Ureter (tissue), 1 donor: Measurements from ENCODE around the gene CDYL. TPM values are rescaled to one million over a fixed set of nuclear protein-coding genes. Genes with fewer than 3 reads are reported as not detected.
A peak's percentile ranks its signal among the peaks of the same experiment; 100 is the strongest.

Source experiments
- DNase-seq: peaks from one replicate; pipeline ENCODE4 v3.0.0-alpha.2; 2020; ENCODE audit warnings: low spot score
- total RNA-seq: library from RNA; stranded (reverse); gene quantifications from one replicate; pipeline ENCODE4 v1.2.4, GENCODE V29; 2023
- donor health status: DM: yes; HTN: yes; CAD: no.

The CDYL gene
- total RNA-seq, 1 donor from 2014 or later, result 68.2 TPM

DNA sequence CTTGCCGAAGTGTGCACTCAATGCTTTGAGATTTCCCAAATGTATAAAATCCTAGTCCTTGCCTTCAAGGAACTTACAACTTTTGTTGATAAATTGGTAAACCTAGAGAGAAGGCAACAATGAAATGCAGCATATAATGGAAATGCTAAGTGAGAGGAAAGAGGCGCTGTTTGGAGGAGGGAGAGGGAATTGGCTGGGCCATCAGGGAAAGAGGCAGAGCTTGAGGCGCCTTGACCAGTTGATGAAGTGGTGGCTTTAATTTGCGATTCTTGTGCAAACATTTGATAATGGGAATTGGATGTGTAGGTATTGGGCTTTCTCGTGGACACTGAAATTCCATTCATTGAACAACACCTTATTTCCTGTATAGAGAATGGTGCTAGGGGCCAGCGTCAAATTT lies 1.9 kb upstream of the CDYL start:
- DNase-seq, result no peak

DNA sequence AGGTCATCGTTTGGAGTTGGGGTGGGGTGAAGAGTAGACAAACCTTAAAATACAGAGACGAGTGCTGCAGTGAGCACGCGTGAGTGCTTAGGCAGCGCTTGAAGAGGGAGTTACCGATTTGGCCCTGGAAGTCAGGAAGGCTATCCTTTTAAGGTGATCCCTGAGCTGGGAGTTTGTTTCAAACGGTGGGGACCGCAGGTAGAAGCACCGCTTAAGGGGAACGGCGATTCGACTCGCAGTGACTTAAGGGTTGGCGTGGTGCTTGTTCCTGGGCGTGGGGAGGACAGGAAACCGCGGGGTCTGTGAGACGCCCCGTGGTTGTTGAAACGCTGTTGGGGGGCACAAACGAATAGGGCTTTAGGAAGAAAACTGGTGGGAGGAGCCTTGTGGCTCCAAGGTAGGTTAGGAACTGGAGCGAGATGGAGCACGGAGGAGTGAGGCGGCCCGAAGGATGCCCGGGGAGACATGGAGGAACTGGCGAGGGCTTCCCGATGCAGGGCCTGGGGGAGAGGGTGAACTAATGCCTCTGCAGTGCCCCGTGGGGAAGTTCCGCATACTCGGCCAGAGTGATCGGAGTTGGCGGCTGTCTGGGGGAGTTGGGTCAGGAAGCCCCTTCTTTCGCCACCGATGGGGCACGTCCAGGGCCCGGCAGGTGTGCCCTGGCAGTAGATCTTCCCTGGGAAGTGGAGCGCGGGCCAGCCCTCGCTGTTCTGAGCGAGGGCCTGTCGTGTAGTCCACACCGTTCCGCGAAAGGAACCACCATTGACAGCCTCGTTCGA lies 1.3 kb upstream of the CDYL start:
- peak; percentile 54 for DNase-seq

GRCh38 chr6:4775494-4776130 lies 592 bp upstream of the CDYL start:
- DNase-seq, result peak; percentile 78

- DNase-seq, result peak; percentile 45
Measured at GRCh38 chr6:4776493-4777393, 539 bp downstream of the CDYL start.

GRCh38 chr6:4777394-4777935 lies 1.3 kb downstream of the CDYL start:
- DNase-seq, result no peak

- no peak for DNase-seq
Measured at GRCh38 chr6:4778086-4778485, 1.9 kb downstream of the CDYL start.

DNA sequence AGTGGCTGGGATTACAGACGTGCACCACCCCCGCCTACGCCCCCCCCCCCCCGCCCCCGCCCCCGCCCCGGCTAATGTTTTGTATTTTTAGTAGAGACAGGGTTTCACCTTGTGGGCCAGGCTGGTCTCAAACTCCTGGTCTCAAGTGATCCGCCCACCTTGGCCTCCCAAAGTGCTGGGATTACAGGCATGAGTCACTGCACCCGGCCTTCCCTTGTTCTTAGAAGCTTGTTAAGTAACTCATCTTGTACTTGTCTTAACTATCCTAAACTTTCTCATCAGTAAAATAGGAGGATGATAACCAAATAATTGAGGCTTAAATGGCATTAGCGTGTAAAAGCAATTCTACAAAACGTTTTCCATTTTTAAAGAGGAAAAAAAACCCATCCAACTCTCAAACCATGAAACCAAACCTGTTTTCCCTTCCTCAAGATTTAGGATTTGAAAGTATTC lies 4.2 kb downstream of the CDYL start:
- no peak for DNase-seq

- no peak for DNase-seq
Measured at GRCh38 chr6:4781426-4781825, 5.2 kb downstream of the CDYL start.

- no peak for DNase-seq
Measured at GRCh38 chr6:4781967-4782575, 5.9 kb downstream of the CDYL start.

DNA sequence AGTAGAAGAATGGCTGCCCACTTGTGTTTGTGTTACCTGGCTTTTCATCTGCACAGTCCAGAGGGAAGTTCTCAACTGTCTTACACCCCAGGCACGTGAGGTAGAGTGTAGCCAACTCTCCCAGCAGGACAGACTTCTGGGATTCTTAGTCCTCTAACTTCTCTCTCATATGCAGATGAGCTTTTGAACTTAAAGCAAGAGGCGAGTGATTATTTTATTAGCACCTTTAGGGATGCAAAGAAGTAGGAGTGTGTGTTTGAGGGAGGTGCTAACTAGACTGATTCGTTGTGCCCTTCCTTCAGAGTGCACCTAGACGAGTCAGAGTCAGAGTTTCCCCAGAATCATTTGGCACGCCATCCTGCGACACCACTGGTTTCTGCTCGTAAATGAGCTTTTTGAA lies 10.8 kb downstream of the CDYL start:
- no peak for DNase-seq

DNA sequence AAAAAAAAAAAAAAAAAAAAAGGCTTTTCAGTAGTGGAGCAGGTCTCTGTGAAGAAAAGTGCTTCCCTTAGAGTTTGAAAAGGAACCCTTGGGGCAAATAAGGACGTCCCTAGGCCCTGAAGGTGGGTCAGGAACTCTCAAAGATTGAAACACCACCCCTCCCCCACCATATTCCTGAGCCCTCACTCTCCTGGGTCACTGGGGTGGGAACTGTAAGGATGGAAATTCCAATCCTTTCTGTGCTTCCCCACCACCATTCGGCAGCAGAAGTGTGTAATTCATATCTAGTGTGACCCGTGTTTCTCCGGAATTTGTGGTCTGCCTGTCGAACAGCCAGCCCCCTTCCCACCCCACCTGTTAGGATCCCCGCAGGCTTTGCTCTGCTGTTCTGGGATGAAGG lies 12.3 kb downstream of the CDYL start:
- DNase-seq, result no peak

GRCh38 chr6:4788953-4789584 lies 12.9 kb downstream of the CDYL start:
- DNase-seq, result no peak

GRCh38 chr6:4790158-4790899 lies 14.1 kb downstream of the CDYL start:
- no peak for DNase-seq

DNA sequence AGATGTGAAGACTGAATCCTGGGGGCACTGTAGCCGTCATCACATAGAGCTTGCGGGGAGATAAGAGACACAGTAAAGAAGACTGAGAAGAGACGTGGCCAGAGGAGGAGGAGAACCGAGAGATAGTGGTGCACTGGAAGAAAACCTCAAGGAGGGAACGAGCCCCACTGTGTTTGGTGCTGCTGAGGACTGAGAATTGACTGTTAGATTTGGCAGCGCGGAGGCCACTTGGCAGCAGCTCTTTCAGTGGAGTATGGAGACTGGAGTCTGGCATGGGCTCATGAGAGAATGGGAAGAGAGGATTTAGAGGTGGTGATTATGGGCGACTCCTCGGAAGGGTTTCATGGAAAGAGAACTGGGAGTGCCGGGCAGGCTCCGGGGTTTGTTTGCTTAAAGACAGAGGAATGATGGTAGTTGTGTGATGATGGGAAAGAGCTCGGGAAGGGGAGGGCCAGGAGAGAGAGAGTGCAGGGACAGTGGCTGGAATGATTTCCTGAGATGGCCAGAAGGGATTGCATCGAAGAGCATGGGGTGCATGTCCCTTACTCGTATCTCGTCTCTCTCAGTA lies 18.0 kb downstream of the CDYL start:
- no peak for DNase-seq

DNA sequence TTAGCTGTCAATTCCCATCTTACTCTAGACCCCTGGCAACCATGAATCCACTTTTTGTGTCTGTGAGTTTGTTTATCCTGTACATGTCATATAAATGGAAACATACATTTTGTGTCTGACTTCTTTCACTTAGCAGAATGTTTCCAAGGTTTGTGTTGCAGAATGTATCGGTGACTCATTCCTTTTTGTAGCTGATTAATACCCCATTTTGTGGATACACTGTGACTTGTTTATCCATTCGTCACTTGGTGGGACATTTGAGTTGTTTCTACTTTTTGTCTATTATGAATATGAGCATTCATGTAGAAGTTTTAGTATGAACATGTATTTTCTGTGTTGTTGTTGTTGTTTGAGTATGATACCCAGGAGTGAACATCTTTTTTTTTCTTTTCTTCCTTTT lies 21.4 kb downstream of the CDYL start:
- DNase-seq, result no peak

DNA sequence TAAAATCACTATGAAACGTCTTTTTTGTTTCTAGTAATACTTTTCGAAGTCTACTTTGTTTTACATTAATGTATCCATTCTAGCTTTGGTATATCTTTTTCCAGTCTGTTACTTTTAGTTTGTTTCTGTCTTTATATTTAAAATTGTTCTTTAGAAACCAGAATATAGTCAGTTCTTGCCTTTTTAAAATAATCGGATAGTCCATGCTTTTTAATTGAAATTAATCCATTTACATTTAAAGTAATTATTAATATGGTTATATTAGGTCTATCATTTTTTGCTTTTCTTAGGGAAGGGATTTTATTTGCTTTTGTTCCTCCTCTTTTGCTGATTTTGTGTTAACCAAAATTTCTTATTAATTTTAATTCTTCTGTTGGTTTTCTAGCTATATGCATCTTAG lies 23.7 kb downstream of the CDYL start:
- DNase-seq, result no peak

GRCh38 chr6:4800662-4801061 lies 24.5 kb downstream of the CDYL start:
- no peak for DNase-seq

GRCh38 chr6:4801491-4802110 lies 25.4 kb downstream of the CDYL start:
- no peak for DNase-seq

- DNase-seq, result no peak
Measured at GRCh38 chr6:4802312-4802935, 26.2 kb downstream of the CDYL start.
